SK-N-MC (cell line): ENCODE measurements around the gene PTPRN2.

ENCODE experiments used
- EZH2 ChIP-seq: fragments of 200-600 bp; sonication (generic); IDR thresholded peaks from one replicate; pipeline ENCODE4 v1.6.1; 2017; ENCODE audit warnings: antibody characterized with exemption
- POLR2AphosphoS5 ChIP-seq: IDR thresholded peaks from 2 replicates; pipeline ENCODE4 v1.6.1; 2012; ENCODE audit warnings: mild to moderate bottlenecking, low read depth, low read length, borderline replicate concordance

GRCh38 chr7:158529181-158530096 is 58.2 kb downstream of the PTPRN2 start:
- TF ChIP-seq EZH2 (no peak), POLR2AphosphoS5 (no peak)
